Hematopoietic multipotent progenitor cell treated with erythropoietin and hydrocortisone succinate and interleukin-3 and kit ligand, for 6 days (in vitro differentiated cells): ENCODE results near the gene REV3L.

Experiments used
- DNase-seq: peaks from one replicate; pipeline ENCODE4 v3.0.0-alpha.2; 2015

Gene REV3L

DNA sequence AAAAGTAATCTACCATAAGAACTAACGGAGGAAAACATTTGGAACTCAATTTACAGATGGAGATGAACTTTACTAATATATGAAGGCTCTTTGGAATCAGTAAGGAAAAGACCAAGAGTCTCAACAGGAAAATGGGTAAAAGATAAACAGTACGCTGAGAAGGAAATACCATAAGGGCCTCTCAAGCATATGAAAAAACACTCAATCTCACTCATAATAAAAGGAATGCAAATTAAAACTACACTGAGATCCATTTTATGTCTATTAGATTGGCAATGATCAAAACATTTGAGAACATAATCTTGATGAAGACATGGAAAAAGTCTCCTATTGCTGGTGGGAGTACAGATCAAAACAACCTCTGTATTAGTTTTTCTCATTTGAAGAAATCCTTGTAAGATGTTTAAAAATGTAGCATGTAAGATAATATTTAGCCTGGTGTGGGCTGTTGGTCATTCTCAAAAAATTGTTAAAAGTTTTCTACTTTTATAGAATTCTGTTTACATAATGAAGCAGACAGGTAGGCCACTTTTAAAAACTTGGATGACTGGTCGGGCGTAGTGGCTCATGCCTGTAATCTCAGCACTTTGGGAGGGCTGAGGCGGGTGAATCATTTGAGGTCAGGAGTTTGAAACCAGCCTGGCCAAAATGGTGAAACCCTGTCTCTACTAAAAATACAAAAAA is 14.5 kb downstream of the REV3L start:
- DNase-seq, result no peak

GRCh38 chr6:111464184-111464583 is 18.8 kb downstream of the REV3L start:
- no peak for DNase-seq

DNA sequence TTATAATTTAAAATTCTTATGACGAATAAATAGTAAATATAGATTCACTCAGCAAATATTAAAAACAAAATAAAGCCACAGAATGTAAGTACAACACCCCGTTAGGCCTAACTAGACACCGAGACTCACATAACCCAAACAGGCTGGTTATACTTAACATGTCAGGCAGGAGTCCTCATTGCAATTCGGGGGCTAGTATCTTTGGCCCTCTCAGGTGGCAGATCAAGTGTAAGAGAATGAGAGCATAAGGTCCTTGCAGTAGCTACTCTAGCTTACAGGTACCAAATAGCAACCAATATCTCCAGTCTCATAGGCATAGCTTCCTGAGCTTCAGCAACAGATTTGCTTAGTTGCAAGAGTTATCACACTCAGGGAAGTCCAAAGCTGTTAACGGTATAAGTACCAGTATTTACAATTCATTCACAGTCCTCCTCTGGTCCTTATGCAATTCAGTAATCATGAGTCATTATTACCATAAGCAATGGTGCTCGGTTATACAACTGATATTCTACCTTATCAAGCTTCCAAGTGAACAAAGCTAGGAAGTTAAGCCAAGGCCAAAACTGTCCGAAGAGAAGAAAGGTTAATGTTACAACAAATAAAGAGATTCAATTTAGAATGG is 20.1 kb downstream of the REV3L start:
- DNase-seq, result peak; percentile 48

GRCh38 chr6:111461860-111462259 is 21.2 kb downstream of the REV3L start:
- peak; percentile 24 for DNase-seq

- no peak for DNase-seq
These were observed 24.3 kb downstream of the REV3L start for GRCh38 chr6:111458670-111459232.

DNA sequence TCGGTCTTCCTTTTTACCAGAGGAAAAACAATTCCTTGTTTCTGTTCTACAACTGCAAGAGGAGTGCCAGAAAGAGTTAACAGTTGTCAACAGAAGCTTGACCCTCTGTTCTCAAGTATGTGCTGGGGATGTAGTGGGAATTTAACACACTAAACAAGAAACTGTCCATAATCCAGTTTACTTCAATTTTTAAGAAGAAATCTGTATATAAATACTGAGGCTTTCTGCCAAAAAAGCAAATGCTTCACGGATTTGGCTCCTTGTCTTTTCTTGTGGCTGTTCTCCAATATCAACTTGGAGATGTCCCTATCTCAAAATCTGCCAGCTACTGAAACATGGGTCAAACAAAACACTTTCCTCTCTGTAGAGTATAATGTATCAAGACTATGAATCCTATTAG is 26.8 kb downstream of the REV3L start:
- DNase-seq, result no peak

DNA sequence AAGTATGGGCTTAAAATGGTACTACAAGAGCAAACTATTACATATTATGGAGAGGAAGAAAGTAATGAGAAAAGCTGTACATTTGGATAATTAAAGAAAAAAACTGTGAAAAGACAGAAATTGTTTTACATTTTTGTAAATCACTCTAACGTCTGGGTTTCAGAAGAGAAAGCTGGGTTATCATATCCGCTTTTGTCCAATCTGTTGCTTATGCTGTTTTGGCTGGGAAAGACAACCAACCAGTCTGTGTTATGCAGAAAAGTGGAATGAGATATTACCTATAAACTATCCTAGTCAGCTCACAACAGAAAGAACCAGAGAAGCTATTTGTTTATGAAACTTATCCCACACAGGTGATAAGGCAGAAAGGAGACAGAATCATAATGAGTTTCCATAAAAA is 32.4 kb downstream of the REV3L start:
- no peak for DNase-seq

GRCh38 chr6:111450087-111450486 is 32.9 kb downstream of the REV3L start:
- no peak for DNase-seq

DNA sequence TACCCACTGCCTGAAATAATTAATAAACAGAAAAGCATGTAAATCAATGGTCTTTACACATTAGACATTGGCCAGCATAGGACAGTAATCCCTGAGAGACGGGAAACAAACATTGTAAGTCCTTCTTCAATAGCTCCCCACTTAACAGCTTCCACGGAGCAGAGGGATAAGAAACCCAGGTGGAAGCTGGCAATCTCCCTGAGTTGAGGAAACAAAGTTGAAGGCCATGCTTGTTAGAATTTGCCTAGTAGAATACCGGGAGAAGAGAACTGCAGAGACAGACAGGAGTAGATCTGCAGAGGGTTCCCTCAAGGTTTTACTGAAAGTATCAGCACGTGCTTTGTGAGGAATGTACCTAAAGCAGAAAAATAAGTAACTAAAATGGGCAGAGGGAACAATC is 33.9 kb downstream of the REV3L start:
- no peak for DNase-seq

- DNase-seq, result no peak
These were observed 36.0 kb downstream of the REV3L start for GRCh38 chr6:111447051-111447450.

DNA sequence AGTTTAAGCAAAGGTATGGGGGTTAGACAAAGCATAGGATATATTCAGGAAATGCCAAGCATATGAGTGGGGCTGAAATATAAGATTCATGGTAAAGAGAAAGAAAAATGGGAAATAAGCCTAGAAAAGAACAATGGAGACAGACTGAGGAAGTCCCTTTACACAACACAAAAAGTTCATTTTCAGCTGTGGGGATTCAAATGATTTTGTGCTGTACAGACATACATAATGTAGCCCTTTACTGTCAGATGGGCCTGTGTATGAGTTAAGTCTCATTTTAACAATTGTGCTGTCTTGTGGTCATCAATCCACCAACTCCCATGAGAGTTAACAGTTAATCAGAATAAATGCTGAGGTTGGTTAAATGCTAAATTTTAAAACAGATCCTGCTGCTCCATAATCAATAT is 37.2 kb downstream of the REV3L start:
- DNase-seq, result no peak

GRCh38 chr6:111444794-111445193 is 38.2 kb downstream of the REV3L start:
- DNase-seq, result no peak

DNA sequence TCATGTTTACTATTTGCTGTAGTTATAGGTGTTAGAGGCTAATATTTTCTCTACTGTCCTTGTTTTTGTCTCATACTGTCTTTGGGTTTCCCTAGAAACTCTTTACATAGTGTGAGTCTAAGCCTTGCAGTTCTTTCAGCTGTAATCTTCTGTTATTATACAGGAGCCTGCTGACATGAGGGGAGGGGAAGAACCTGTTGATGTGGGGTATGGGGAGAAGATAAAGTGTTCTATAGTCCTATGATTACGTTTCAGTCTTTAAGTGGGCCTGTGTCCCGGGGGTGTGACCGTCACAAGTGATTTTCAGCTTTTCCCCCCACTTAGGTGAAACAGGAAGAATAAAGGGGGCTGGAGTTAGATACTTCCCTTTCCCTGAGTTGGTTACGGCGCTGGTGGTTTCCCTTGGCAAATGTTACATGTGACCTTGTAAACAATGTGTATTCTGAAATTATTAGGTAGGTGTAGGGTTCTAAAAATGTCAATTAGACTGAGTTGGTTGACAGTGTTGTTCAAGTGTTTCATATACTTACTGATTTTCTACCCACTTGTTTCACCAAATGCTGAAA is 41.3 kb downstream of the REV3L start:
- peak; percentile 41 for DNase-seq

DNA sequence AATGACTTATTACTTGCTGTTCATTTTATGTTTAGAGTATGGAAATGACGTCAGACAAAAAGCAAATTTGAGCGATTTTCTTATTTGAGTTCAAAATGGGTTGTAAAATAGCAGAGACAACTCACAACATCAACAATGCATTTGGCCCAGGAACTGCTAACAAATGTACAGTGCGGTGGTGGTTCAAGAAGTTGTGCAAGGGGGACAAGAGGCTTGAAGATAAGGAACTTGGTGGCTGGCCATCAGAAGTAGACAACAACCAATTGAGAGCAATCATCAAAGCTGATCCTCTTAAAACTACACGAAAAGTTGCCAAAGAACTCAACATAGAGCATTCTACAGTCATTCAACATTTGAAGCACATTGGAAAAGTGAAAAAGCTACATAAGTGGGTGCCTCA is 43.8 kb downstream of the REV3L start:
- DNase-seq, result peak; percentile 67

GRCh38 chr6:111437573-111437972 is 45.4 kb downstream of the REV3L start:
- no peak for DNase-seq

DNA sequence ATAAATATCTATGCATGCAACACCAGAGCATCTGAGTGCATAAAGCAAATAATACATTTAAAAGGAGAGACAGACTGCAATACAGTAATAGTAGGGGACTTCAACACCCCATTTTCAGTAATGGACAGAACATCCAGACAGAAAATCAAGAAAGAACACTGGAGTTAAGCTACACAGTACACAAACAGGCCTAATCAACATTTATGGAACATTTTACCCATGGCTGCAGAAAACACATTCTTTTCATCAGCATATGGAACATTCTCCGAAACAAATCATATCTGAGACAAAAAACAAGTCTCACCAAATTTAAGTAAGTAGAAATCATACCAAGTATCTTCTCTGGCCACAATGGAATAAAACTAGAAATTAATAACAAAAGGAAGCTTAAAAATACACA is 50.5 kb downstream of the REV3L start:
- DNase-seq, result no peak

DNA sequence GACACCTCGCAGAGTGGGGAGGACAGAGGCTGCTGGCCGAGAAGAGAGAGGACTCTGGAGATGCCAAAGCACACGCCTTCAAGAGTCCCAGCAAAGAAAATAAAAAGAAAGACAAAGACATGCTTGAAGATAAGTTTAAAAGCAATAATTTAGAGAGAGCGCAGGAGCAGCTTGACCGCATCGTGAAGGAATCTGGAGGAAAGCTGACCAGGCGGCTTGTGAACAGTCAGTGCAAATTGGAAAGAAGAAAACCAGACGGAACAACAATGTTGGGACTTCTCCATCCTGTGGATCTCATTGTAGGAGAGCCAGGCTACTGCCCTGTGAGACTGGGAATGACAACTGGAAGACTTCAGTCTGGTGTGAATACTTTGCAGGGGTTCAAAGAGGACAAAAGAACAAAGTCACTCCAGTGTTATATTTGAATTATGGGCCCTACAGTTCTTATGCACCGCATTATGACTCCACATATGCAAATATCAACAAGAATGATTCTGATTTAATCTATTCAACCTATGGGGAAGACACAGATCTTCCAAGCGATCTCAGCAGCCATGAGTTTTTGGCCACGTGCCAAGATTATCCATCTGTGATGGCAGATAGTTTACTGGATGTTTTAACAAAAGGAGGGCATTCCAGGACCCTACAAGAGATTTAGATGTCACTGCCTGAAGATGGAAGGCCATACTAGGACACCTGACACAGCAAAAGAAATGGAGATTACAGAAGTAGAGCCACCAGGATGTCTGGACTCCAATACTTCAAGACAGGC is 52.2 kb downstream of the REV3L start:
- DNase-seq, result peak; percentile 26

GRCh38 chr6:111429571-111429970 is 53.4 kb downstream of the REV3L start:
- DNase-seq, result no peak

DNA sequence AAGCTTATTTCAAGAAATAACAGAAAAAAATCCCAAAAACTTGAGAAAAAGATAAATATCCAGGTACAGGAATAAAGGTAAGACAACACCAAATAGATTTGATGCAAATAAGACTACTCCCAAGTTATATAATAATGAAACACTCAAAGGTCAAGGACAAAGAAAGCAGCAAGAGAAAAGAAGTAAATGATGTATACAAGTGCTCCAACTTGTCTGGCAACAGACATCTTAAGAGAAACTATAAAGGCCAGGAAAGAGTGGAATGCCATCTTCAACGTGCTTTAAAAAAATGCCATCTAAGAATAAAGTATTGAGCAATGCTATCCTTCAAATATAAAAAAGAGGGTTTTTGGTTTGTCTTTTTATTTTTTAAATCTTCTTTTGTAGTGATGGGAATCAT is 54.2 kb downstream of the REV3L start:
- no peak for DNase-seq

DNA sequence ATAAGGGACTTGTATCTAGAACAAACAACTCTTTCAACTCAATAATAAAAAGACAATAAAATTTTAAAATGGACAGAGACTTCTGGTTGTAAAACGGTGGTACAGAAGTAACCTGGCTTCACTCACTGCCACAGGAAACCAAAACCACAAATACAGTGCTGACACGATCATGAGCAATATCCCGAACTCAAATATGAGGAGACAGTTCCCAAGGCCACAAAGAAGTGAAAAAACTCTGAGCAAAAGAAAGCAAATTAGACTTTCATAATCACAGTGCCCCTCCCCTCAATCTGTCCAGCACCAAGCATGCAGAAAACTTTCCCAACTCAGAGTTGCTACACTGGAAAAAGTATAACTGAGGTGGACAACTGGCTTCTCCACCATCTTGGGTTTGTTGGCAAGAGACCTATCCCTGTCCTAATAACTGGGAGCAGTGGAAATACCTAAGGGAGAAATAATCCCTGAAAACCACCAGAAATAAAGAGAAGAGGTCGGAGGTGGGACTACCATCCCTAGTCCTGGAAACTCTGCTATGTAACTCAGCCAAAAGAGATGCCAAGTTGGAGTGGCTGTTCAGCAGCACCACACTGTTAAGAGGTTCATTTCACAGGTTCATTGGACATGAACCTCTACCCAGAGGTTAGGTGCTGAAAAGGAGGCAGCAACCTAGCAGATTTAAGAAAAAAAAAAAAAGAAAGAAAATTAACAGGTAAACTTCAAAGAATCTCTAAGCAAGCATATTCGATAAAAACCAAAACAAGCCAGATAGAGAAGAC is 55.5 kb downstream of the REV3L start:
- peak; percentile 57 for DNase-seq

DNA sequence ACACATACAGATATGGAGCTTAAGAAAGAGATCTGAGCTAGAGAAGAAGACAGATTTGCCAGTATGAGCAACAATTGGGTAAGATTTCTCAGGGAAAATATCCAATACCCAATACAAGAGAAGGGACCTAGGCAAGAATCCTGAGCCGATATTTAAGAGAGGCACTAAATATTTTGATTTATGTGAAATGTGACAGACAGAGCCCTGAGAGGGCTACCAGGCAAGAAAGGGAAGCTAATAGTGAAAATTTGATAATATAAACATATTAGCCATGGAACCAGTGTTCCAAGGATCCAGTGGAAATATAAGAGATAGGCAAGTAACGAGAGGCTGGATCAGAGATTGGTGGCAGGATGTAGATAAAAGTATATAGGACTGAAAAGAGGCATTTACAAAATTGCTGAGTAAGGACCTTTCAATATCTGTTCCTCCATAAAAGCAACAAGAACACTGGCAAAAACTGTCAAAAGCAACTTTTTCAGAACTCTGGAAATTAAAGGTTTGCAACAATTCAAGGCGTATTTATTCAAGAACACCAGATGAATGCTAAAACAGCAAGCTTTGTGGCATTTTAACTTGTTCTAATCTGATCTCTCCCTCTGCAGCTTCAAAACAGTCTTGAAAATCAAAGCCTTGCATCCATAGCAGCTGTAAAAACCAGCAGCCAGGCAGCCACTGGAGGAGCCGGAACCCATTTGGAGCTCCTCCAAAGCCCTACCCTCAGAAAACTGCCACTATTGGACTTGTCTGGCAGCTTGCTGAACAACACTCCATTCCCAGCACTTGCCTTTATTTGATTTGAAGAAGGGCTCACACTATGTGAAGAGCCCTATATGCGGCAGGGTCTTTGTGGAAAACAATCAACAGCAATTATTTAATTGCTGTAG is 58.8 kb downstream of the REV3L start:
- DNase-seq, result peak; percentile 34
